ENCODE results near the gene VAX1.

DNA sequence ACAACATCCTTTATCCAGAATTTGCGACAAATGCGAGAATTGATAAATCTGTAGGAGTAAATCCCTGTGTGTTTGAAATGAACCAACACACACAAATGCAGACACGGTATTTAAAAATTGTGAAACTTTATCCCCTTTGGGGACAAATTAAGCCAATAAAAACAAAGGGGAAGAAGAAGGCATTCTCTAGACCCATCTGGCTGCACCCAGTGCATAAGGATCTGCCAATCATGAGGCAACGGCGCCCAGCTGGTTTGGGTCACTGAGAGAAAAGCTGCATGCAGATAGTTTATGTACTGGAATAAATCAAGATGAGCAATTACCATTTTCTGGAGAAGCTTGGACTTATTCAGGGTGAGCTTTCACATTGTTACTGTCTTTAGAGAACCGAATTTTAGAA lies 45.7 kb downstream of the VAX1 start:
- TF ChIP-seq POLR2A (IDR thresholded peaks at IDR 0.05; ENCODE audit: borderline replicate concordance, extremely low read depth, insufficient read depth, insufficient read length) (no peak), YY1 (IDR thresholded peaks at IDR 0.05; ENCODE audit: extremely low read depth, insufficient replicate concordance, low read depth, low read length) (no peak), TCF7L2 (IDR thresholded peaks at IDR 0.05; ENCODE audit: borderline replicate concordance, extremely low read depth, insufficient read depth, insufficient read length) (no peak), REST (IDR thresholded peaks at IDR 0.05; ENCODE audit: low read depth) (no peak), RAD21 (IDR thresholded peaks at IDR 0.05; ENCODE audit: low read depth) (no peak), CBX3 (IDR thresholded peaks at IDR 0.05; ENCODE audit: low read depth) (no peak), ELF1 (IDR thresholded peaks at IDR 0.05; ENCODE audit: borderline replicate concordance, low read depth) (no peak), EZH2 (IDR thresholded peaks at IDR 0.05) (no peak), MAX (IDR thresholded peaks at IDR 0.05) (no peak)
- TF ChIP-seq, protein P1, sequence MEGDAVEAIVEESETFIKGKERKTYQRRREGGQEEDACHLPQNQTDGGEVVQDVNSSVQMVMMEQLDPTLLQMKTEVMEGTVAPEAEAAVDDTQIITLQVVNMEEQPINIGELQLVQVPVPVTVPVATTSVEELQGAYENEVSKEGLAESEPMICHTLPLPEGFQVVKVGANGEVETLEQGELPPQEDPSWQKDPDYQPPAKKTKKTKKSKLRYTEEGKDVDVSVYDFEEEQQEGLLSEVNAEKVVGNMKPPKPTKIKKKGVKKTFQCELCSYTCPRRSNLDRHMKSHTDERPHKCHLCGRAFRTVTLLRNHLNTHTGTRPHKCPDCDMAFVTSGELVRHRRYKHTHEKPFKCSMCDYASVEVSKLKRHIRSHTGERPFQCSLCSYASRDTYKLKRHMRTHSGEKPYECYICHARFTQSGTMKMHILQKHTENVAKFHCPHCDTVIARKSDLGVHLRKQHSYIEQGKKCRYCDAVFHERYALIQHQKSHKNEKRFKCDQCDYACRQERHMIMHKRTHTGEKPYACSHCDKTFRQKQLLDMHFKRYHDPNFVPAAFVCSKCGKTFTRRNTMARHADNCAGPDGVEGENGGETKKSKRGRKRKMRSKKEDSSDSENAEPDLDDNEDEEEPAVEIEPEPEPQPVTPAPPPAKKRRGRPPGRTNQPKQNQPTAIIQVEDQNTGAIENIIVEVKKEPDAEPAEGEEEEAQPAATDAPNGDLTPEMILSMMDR (IDR thresholded peaks at IDR 0.05 in 2 of 3, conservative IDR thresholded peaks at IDR 0.05 in 1 of 3; ENCODE audit: borderline replicate concordance in 1 of 3, insufficient read depth in 1 of 3, low read depth in 2 of 3, low read length in 2 of 3) = no peak

Data from HCT116 (cell line).